Keratinocyte (primary cell): Measurements from ENCODE around the gene ECSCR. TPM values are rescaled to one million over a fixed set of nuclear protein-coding genes. Genes with fewer than 3 reads are reported as not detected.
A peak's percentile ranks its signal among the peaks of the same experiment; 100 is the strongest.

Experiments used
- DNase-seq: peaks from one replicate; pipeline ENCODE4 v3.0.0-alpha.2; 2011; ENCODE audit warnings: low read depth, missing footprints, low spot score
- FAIRE-seq: peaks from 2 replicates; lab custom pipeline; 2011; peaks lifted over from hg19 to GRCh38; lab: Jason Lieb, UNC
- H2AFZ ChIP-seq: 2 replicates; pipeline ENCODE4 v1.6.0; 2012; ENCODE audit warnings: low read length, control low read depth, inconsistent platforms; ENCODE audit not compliant: control insufficient read depth
- H3K27ac ChIP-seq: 2 replicates; pipeline ENCODE4 v1.5.1; 2011; ENCODE audit warnings: low read length; ENCODE audit not compliant: control insufficient read depth, insufficient read depth
- H3K27me3 ChIP-seq: 3 replicates; pipeline ENCODE4 v1.6.0; 2011; ENCODE audit warnings: low read length; ENCODE audit not compliant: control insufficient read depth, insufficient read depth; ENCODE audit errors: extremely low read depth
- H3K36me3 ChIP-seq, 2 experiments: 2 replicates in 1 of 2; 3 replicates in 1 of 2; pipeline ENCODE4 v1.5.1; 2011; ENCODE audit warnings: low read length in 2 of 2, mild to moderate bottlenecking in 1 of 2; ENCODE audit not compliant: control insufficient read depth in 2 of 2, insufficient read depth in 2 of 2; ENCODE audit errors: extremely low read depth in 1 of 2
- H3K4me1 ChIP-seq: 3 replicates; pipeline ENCODE4 v1.5.1; 2011; ENCODE audit warnings: low read length; ENCODE audit not compliant: control insufficient read depth, insufficient read depth; ENCODE audit errors: extremely low read depth
- H3K4me2 ChIP-seq: 3 replicates; pipeline ENCODE4 v1.6.0; 2011; ENCODE audit warnings: low read depth, low read length; ENCODE audit not compliant: control insufficient read depth, insufficient read depth; ENCODE audit errors: extremely low read depth
- H3K4me3 ChIP-seq, 3 experiments: fragments of 200-600 bp in 1 of 3; sonication (generic) in 1 of 3; 2 replicates in 2 of 3; 3 replicates in 1 of 3; pipeline ENCODE4 v1.5.1; 2011 to 2016; ENCODE audit warnings: low read length in 3 of 3, mild to moderate bottlenecking in 3 of 3, control low read depth in 2 of 3, inconsistent platforms in 1 of 3, low read depth in 1 of 3, mixed read lengths in 1 of 3, mixed run types in 1 of 3, moderate library complexity in 1 of 3; ENCODE audit not compliant: control insufficient read depth in 2 of 3, insufficient read depth in 2 of 3; ENCODE audit errors: extremely low read depth in 1 of 3
- H3K79me2 ChIP-seq: 2 replicates; pipeline ENCODE4 v1.6.0; 2012; ENCODE audit warnings: low read length; ENCODE audit not compliant: control insufficient read depth, insufficient read depth
- H3K9ac ChIP-seq: 3 replicates; pipeline ENCODE4 v1.6.0; 2011; ENCODE audit warnings: low read length; ENCODE audit not compliant: control insufficient read depth, insufficient read depth; ENCODE audit errors: extremely low read depth
- H3K9me1 ChIP-seq: 3 replicates; pipeline ENCODE4 v1.6.0; 2011; ENCODE audit warnings: low read length; ENCODE audit not compliant: control insufficient read depth, insufficient read depth; ENCODE audit errors: extremely low read depth
- H3K9me3 ChIP-seq: 2 replicates; pipeline ENCODE4 v1.5.1; 2012; ENCODE audit warnings: low read depth, low read length; ENCODE audit not compliant: control insufficient read depth
- H4K20me1 ChIP-seq: 3 replicates; pipeline ENCODE4 v1.6.0; 2011; ENCODE audit warnings: low read length; ENCODE audit not compliant: control insufficient read depth, insufficient read depth; ENCODE audit errors: extremely low read depth
- CTCF ChIP-seq, 3 experiments: IDR thresholded peaks in 1 of 3; conservative IDR thresholded peaks in 1 of 3; optimal IDR thresholded peaks in 1 of 3; 2 replicates in 2 of 3; 3 replicates in 1 of 3; pipeline versions ENCODE3 to v1.5.1; 2011; ENCODE audit warnings: low read length in 3 of 3, mild to moderate bottlenecking in 3 of 3, moderate library complexity in 2 of 3, control low read depth in 1 of 3, inconsistent platforms in 1 of 3; ENCODE audit not compliant: insufficient read depth in 2 of 3; ENCODE audit errors: extremely low read depth in 1 of 3
- EZH2 ChIP-seq: IDR thresholded peaks from one replicate; pipeline ENCODE4 v1.6.1; 2012; ENCODE audit warnings: inconsistent platforms, mild to moderate bottlenecking, low read length, moderate library complexity
- dilution Hi-C: fragments of 300-500 bp; cut with MboI; formaldehyde crosslinking; loops from one replicate; pipeline ENCODE4 v1.7.0; 2020; ENCODE audit warnings: low sequenced_read_pairs; ENCODE audit not compliant: extremely low pct_ligation_motif_present
- polyA plus RNA-seq, 5 experiments: library from polyadenylated mRNA; depleted of rRNA in 3 of 5; stranded (reverse) in 3 of 5; stranded (forward) in 1 of 5; unstranded in 1 of 5; fragments of >200 nt; gene quantifications; 1 replicate in 1 of 5; 2 replicates in 3 of 5; 3 replicates in 1 of 5; pipeline versions ENCODE4 v1.2.1 to v1.2.3, GENCODE V29; 2011 to 2012; ENCODE audit warnings: missing spikeins in 2 of 5, low read depth in 1 of 5, low replicate concordance in 1 of 5

Gene ECSCR
- polyA plus RNA-seq, 1 donor (not counting 4 experiments of a cell fraction or from before 2014, with no cell fraction given): not detected

- peak within 1 kb of the TSS; percentile 98 for H3K4me2 ChIP-seq
- H3K4me1 ChIP-seq: peaks cover 14% of the 10 kb centered on the region
- no peaks in the 10 kb centered on the region for H3K79me2 ChIP-seq
- no peaks in the 10 kb centered on the region for H3K9me1 ChIP-seq
- no peaks in the 10 kb centered on the region for H4K20me1 ChIP-seq
- no peaks in the 10 kb centered on the region for H3K9me3 ChIP-seq
- FAIRE-seq: peak; percentile 58
- no peaks in the 10 kb centered on the region for H3K27me3 ChIP-seq
- peaks cover 0 to 1% of the 10 kb centered on the region in 2 experiments for H3K36me3 ChIP-seq
- peak within 1 kb of the TSS; percentile 91 for H3K9ac ChIP-seq
- peak within 1 kb of the TSS; percentile 96 for H2AFZ ChIP-seq
- DNase-seq: peak; percentile 85
- H3K4me3 ChIP-seq: peak within 1 kb of the TSS; percentile 59 to 86 (median 81)
- TF ChIP-seq EZH2: no peak
- TF ChIP-seq CTCF (optimal IDR thresholded peaks at IDR 0.05 in 1 of 3, IDR thresholded peaks at IDR 0.05 in 1 of 3, conservative IDR thresholded peaks at IDR 0.05 in 1 of 3; ENCODE audit: extremely low read depth in 1 of 3, insufficient read depth in 2 of 3, low read length in 3 of 3): no peak
- peak within 1 kb of the TSS; percentile 92 for H3K27ac ChIP-seq
- dilution Hi-C loops: no loop called here
These were observed 58.6 kb downstream of the ECSCR start, which contains the start of gene SPATA24 for GRCh38 chr5:139403787-139404483. Gene SPATA24 (minus strand): TSS chr5:139404089. CDS start chr5:139404060, 29 bp downstream.

DNA sequence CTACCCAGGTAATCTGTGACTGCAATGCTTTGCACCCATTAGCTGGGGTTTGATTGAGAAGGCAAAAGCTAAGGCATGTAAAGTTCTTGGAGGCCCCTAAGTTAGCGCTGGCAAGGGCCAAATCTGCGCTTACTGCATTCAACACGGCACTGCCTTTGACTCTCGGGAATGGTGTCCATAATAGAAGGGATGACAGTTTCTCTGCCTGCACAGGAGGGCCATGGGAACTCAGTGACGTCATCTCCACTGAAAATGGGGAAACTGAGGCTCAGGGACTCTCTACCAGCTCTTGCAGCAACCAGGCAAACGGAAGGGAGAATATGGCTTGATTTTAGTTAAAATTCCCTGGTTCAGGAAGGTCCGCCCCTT lies 59.1 kb downstream of the ECSCR start:
- no peaks in the 10 kb centered on the region for H3K9me1 ChIP-seq
- peak overlapping the region; percentile 59 to 86 (median 81) for H3K4me3 ChIP-seq
- FAIRE-seq: no peak
- dilution Hi-C loops: no loop called here
- peaks cover 0 to 1% of the 10 kb centered on the region in 2 experiments for H3K36me3 ChIP-seq
- no peaks in the 10 kb centered on the region for H3K27me3 ChIP-seq
- peaks cover 14% of the 10 kb centered on the region for H3K4me1 ChIP-seq
- peak overlapping the region; percentile 81 for H2AFZ ChIP-seq
- no peaks in the 10 kb centered on the region for H3K79me2 ChIP-seq
- TF ChIP-seq CTCF (optimal IDR thresholded peaks at IDR 0.05 in 1 of 3, IDR thresholded peaks at IDR 0.05 in 1 of 3, conservative IDR thresholded peaks at IDR 0.05 in 1 of 3; ENCODE audit: extremely low read depth in 1 of 3, insufficient read depth in 2 of 3, low read length in 3 of 3): no peak
- no peak for TF ChIP-seq EZH2
- H3K9me3 ChIP-seq: no peaks in the 10 kb centered on the region
- H3K9ac ChIP-seq: peak overlapping the region; percentile 91
- H3K27ac ChIP-seq: peak overlapping the region; percentile 92
- H4K20me1 ChIP-seq: no peaks in the 10 kb centered on the region
- no peak for DNase-seq
- peak overlapping the region; percentile 98 for H3K4me2 ChIP-seq
